HG03439 (cell line): ENCODE data around the gene PDE11A.
"Not testable (repeated sequence)": the region's sequence is repeated elsewhere in the genome, so short reads cannot be mapped to it uniquely, and the experiment has no call there.

ENCODE experiments used
- ATAC-seq: cut with Tn5 transposase; IDR thresholded peaks from one replicate; pipeline ENCODE4 v1.9.1; 2021; ENCODE audit warnings: mild to moderate bottlenecking, moderate library complexity; ENCODE audit not compliant: unreplicated experiment

The PDE11A gene

GRCh38 chr2:178009813-178010212 lies 62.8 kb downstream of the PDE11A start:
- ATAC-seq: no peak

DNA sequence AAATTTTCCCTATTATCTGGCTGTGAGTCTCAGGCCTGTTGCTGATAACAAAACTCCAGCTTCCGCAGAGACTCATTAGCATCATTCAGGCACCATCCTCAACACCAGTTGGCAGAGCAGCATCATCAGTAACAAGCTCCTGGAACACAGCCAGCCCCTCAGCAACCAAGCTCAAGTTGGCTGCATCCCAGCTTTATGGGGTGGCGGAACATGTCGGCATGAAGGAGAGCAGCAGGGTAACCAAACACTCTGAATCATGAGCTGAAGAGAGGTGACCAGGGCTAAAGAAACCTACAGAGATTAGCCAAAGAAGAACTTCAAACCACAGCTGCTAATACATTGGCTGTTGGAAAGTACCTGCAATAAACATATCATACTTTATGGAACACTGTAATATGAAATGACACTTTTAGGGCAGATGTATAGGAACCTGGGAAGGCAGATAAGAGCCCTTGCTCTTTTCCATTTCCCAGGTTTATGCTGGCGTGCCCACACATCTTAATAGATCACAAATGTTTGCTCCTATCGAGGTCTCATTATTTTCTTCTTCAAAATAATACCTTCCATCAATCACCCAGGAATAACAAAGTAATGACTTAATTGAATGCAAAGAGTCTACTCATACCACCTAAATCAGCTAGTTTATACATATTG lies 63.8 kb downstream of the PDE11A start:
- ATAC-seq: no peak

- ATAC-seq: no peak
Observed at GRCh38 chr2:178006710-178007109, 65.9 kb downstream of the PDE11A start.

GRCh38 chr2:178005756-178006155 lies 66.8 kb downstream of the PDE11A start:
- no peak for ATAC-seq

GRCh38 chr2:178002038-178002437 lies 70.5 kb downstream of the PDE11A start:
- no peak for ATAC-seq

GRCh38 chr2:177998996-177999395 lies 73.6 kb downstream of the PDE11A start:
- ATAC-seq: no peak

DNA sequence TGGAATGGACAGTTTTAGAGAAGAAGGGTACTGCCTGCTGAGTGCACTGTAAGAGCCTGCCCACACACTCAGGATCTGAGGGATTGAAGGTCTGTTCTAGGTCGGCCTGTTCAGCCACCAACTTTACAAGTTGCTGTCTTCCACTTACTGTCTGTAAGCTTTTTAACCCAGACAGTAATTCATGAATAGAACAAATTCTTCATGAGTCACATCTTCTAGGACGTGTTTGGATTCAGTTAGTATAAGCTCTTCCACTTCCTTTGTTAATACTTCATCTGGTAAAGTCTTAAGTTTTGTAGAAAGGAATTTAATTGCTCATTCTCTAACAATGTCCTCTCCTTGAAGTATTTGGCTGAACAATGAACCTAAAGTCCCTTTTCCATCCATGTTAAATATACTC lies 74.6 kb downstream of the PDE11A start:
- ATAC-seq: no peak

DNA sequence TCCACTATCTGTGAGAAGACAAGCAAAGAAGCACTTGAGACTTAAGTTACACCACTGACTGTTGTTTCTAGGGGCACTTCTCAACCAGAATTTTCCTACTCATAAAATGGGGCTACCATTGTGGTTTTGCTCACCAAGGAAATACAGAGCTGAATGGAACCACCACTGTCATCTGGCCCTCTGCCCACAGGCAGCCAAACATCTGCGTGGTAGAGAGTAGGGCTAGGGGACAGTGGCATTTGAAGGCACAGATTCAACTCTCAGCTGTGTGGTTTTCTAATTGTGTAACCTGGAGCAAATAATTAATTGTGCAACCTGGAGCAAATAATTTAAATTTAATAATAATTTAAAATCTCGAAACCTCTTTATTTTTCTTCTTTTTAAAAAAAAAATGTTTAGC lies 79.6 kb downstream of the PDE11A start:
- ATAC-seq: no peak

DNA sequence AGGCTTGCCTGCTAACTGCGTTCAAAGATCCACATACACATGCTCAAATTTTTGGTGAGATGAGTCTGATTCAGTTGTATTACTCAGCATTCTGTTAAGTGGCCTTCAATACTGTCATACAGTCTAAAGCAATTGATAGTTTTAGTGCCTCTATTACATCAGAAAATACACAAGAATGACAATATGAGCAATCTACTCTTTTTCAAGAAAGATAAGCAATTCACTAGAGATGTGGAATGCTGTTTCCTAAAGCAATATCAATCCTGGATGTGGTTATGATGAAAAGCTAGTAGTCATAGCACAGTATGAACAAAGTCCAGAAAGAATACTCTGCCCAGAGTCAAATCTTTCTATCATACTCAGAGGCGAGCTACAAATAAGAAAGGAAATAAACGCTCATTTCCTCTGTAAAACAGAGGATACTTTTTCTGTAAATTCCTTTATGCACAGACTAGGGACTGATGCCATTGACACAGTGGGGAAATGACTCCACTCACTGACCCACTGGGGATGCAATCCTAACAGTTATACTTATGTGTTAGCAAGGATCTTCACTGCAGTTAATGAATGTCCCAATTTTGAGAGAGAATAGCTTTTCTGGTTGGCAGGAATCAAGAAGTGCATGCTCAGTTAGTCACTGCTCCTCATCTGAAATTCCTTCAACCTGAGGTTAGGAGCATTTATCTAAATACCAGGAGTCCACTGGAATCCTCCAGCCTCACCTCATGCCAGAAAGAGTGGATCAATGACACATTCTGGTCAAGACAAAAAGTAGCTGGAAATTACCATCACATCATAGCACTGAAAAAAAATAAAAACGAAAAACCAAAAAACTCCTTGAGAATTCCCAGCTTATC lies 83.3 kb downstream of the PDE11A start:
- ATAC-seq: no peak

GRCh38 chr2:177984749-177985148 lies 87.8 kb downstream of the PDE11A start:
- no peak for ATAC-seq

DNA sequence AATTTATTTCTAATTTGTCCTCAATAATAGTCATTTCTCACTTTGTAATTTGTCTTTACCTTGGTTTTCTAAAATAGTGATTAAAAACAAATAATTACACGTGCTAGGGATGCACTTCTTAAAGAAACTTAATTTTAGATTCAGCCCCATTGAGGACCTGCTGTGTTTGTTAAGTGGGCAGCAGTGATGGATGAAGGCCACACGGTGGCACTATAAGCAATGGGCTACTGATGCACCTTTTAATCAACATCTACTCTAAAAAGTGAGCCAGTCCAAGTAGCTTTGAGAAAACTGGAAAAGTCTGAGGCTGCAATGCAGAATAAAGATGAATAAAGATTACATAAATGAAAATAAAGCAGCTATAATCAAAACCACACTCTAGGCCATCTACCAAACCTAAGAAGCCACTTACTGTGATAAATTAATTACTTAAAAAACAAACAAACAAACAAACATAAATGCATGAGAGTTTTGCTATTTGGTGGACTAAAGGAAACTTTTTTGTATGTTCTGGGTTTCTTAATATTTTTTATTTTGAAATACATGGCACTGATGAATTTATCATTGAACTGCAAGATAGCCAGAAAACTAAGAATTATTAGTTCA lies 89.3 kb downstream of the PDE11A start:
- ATAC-seq: peak; percentile 86

DNA sequence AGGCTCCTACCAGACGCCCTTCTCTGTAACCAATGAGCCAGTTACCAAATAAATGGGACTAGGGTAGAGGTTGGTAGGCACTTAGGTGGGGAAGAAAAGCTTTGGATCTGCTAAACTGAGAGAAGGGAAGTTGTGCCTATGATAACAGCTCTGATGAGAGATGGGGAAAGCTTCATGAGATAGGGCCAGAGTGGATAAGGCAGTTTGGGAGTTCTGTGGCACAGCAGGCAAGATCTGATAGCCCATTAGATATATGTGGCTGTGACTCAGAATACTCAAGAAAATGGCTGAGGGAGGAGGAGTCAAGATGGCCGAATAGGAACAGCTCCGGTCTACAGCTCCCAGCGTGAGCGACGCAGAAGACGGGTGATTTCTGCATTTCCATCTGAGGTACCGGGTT lies 99.8 kb downstream of the PDE11A start:
- no peak for ATAC-seq

DNA sequence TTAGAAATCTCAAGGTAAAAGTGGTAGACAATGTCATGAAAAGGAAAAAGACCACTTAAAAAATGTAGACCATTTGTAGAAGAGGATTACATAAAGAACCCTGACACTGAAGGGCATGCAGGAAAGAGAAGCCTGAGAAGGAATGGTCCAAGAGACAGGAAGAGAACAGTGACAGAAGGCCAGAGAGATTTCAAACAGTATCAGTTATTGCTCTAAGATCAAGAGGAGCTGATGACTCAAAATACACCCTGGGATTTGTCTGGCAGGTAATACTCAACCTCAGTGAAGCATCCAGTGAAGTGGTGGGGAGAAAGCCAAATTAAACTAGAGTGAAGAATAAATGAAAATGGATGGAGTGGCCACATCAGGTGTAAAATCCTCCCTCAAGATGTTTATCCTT lies 100.5 kb downstream of the PDE11A start:
- no peak for ATAC-seq

DNA sequence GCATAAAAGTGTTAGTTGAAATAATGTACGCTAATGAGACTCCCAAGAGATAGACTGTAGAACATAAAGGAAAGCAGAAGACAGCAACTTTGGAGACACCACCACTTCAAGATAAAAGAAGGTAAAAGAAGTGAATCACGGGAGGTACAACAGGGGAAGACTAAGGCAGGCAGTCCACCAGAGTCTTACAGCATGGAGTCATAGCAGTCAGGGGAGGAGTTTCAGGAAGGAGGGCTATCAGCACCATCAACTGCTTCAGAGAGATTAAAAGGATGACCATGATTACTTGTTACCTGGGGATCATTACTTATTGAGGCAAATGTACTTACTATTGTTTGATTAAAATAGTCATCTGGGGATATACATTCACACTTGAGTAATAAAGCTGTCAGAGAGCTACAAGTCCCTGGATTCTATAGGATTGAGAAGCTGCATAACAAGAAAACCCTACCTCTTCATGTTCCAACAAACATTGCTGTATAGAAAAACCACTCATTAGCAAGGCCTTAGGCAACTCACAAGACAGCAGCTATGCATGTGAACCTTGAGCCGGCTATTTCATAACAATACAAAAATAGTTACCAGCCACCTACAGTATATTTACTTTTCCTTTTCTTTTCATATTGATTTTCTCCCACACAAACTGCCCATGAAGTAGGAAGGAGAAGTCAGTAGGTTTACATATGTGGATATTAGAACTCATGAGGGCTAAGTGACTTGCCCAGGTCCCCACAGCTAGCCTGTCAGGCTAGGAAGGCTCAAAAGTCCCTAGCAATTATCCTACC lies 101.7 kb downstream of the PDE11A start:
- no peak for ATAC-seq

DNA sequence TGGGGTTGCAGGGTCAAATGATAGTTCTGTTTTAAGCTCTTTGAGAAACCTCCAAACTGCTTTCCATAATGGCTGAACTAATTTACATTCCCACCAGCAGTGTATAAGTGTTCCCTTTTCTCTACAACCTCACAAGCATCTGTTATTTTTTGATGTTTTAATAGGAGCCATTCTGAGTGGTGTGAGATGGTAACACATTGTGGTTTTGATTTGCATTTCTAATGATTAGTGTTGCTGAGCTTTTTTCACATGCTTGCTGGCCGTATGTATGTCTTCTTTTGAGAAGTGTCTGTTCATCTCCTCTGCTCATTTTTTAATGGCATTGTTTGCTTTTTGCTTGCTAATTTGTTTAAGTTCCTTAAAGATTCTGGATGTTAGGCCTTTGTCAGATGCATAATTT lies 107.7 kb downstream of the PDE11A start:
- ATAC-seq: no peak

DNA sequence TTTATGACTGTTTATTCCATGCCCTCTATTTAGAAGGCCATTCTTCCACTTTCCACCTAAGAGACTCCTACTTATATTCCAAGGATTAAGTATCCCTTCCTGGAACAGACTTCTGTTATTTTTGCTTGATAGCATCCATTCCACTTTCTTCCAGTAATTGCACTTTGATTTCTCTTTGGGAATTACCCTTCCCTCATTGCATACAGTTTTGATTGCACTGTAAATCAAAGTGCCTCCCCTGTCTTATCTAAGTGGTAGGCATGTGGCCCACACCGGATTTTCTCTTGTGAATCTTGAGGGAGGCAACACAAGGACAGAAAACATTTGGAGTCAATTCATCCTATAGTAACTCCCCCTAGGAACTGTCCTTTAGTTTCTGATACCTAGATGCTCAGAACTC lies 120.4 kb downstream of the PDE11A start:
- ATAC-seq: no peak

DNA sequence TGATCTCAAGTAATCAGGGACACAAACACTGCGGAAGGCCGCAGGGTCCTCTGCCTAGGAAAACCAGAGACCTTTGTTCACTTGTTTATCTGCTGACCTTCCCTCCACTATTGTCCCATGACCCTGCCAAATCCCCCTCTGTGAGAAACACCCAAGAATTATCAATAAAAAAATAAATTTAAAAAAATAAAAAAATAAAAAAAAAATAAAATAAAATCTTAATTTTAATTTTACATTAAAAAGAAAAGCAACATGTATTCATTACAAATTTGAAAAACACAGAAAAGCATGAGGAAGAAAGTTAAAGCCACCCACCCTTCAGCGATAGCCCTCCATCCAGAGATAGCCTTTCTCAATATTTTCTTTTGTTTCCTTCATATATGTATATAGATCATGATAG lies 125.0 kb downstream of the PDE11A start:
- not testable (repeated sequence) for ATAC-seq

GRCh38 chr2:177944530-177944929 lies 128.0 kb downstream of the PDE11A start:
- not testable (repeated sequence) for ATAC-seq

DNA sequence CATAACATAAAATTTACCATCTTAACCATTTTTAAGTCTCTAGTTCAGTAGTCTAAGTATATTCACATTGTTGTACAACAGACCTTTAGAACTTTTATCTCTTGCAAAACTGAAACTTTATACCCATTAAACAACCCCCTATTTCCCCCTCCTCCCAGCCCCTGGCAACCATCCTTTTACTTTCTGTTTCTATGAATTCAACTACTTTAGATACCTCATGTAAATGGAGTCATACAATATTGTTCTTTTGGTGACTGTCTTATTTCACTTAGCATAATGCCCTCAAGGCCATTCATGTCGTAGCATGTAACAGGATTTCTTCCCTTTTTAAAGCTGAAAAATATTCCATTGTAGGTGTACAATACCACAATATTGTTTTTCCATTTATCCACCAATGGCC lies 129.8 kb downstream of the PDE11A start:
- ATAC-seq: no peak

GRCh38 chr2:177939211-177939610 lies 133.4 kb downstream of the PDE11A start:
- no peak for ATAC-seq

DNA sequence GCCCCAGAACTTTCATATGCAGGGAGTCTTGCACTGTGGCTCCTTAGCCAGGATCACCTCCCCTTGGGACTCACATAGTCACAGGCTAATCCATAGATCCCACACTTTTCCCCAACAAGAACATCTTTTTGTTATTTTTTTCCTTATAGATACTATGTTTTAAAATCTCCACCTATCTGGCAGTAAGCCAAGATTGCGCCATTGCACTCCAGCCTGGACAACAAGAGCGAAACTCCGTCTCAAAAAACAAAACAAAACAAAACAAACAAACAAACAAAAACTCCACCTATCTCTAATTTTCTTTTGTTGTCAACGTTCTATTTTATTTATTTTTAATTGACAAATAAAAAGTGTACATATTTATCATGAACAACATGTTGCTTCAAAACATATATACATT lies 141.7 kb downstream of the PDE11A start:
- ATAC-seq: no peak
